NCI-H524 (cell line): ENCODE data around the gene ANKRD24.
A peak's percentile ranks its signal among the peaks of the same experiment; 100 is the strongest.
"Not testable (repeated sequence)": the region's sequence is repeated elsewhere in the genome, so short reads cannot be mapped to it uniquely, and the experiment has no call there.

Experiments used
- DNase-seq, 2 experiments: peaks; one replicate each; lab custom pipeline; 2025; lab: John Stamatoyannopoulos, UW

The ANKRD24 gene

GRCh38 chr19:4173479-4174212 is 8.8 kb upstream of the ANKRD24 start:
- peak in 1 of 2 experiments; percentile 34 for DNase-seq

- DNase-seq, result no peak
Observed at GRCh38 chr19:4174213-4174894, 8.1 kb upstream of the ANKRD24 start.

GRCh38 chr19:4174895-4175668 is 7.4 kb upstream of the ANKRD24 start:
- DNase-seq, result no peak

GRCh38 chr19:4175669-4175931 is 6.9 kb upstream of the ANKRD24 start:
- DNase-seq, result no peak

GRCh38 chr19:4177146-4177545 is 5.3 kb upstream of the ANKRD24 start:
- DNase-seq, result no peak

GRCh38 chr19:4178990-4179389 is 3.5 kb upstream of the ANKRD24 start:
- no peak for DNase-seq

GRCh38 chr19:4181053-4181508 is 1.4 kb upstream of the ANKRD24 start:
- no peak for DNase-seq

- peak; percentile 89 to 92 for DNase-seq
Observed at GRCh38 chr19:4183967-4184717, 1.7 kb downstream of the ANKRD24 start.

- DNase-seq, result no peak
Observed at GRCh38 chr19:4184718-4185352, 2.3 kb downstream of the ANKRD24 start.

- DNase-seq, result no peak
Observed at GRCh38 chr19:4185413-4186086, 3.1 kb downstream of the ANKRD24 start.

GRCh38 chr19:4186087-4186993 is 3.9 kb downstream of the ANKRD24 start:
- DNase-seq, result peak; percentile 73 to 79

GRCh38 chr19:4187313-4188122 is 5.0 kb downstream of the ANKRD24 start:
- DNase-seq, result no peak

GRCh38 chr19:4189641-4190040 is 7.2 kb downstream of the ANKRD24 start:
- DNase-seq, result no peak

GRCh38 chr19:4192537-4192936 is 10.0 kb downstream of the ANKRD24 start:
- not testable (repeated sequence) for DNase-seq

- no peak for DNase-seq
Observed at GRCh38 chr19:4194353-4194752, 11.9 kb downstream of the ANKRD24 start.

- DNase-seq, result no peak
Observed at GRCh38 chr19:4196009-4196408, 13.5 kb downstream of the ANKRD24 start.

- DNase-seq, result no peak
Observed at GRCh38 chr19:4196587-4197148, 14.2 kb downstream of the ANKRD24 start.

- DNase-seq, result no peak
Observed at GRCh38 chr19:4197228-4197624, 14.7 kb downstream of the ANKRD24 start.
